Body of pancreas (tissue), 4 donors: ENCODE results near the gene ZNF500. TPM values are rescaled to one million over a fixed set of nuclear protein-coding genes. Genes with fewer than 3 reads are reported as not detected.

Experiments
- ATAC-seq: fragments of 150-250 bp; one replicate; pipeline ENCODE4 v1.9.1; 2016
- DNase-seq, 4 donors: peaks; one replicate each; pipeline ENCODE4 v3.0.0-alpha.2; 2019
- H3K27ac ChIP-seq, 4 donors: fragments of 200-600 bp; sonication (generic); 1 replicate in 3 of 4; 2 replicates in 1 of 4; pipeline versions ENCODE4 v1.5.1 to v1.6.1; 2016 to 2019; ENCODE audit warnings: mild to moderate bottlenecking in 1 of 4, mixed read lengths in 1 of 4, moderate library complexity in 1 of 4
- H3K27me3 ChIP-seq, 2 donors: fragments of 200-600 bp; sonication (generic); one replicate each; pipeline ENCODE4 v1.6.0; 2016; ENCODE audit warnings: mild to moderate bottlenecking in 1 of 2
- H3K36me3 ChIP-seq, 2 donors: fragments of 200-600 bp; sonication (generic); replicated peaks in 1 of 2; 2 replicates each; pipeline ENCODE4 v1.5.1; 2016; ENCODE audit warnings: low read depth in 2 of 2; ENCODE audit not compliant: insufficient read depth in 1 of 2
- H3K4me1 ChIP-seq: fragments of 200-600 bp; sonication (generic); one replicate; pipeline ENCODE4 v1.6.0; 2016
- H3K4me3 ChIP-seq, 2 donors: fragments of 200-600 bp; sonication (generic); 1 replicate in 1 of 2; 2 replicates in 1 of 2; pipeline ENCODE4 v1.5.1; 2016 to 2019
- H3K9me3 ChIP-seq, 3 donors: fragments of 200-600 bp; sonication (generic); 1 replicate in 2 of 3; 2 replicates in 1 of 3; pipeline ENCODE4 v1.5.1; 2016
- CTCF ChIP-seq, 7 experiments: fragments of 450-650 bp in 4 of 7; fragments of 200-600 bp in 3 of 7; sonication (generic) in 3 of 7; IDR thresholded peaks; one replicate each; pipeline ENCODE4 v1.5.1; 2016 to 2019; ENCODE audit warnings: antibody characterized with exemption in 7 of 7
- POLR2A ChIP-seq, 3 donors: fragments of 450-650 bp; IDR thresholded peaks; one replicate each; pipeline ENCODE4 v1.6.1; 2016; ENCODE audit warnings: antibody characterized with exemption in 3 of 3, mild to moderate bottlenecking in 2 of 3
- WGBS, 2 donors: methylation state at CpG; one replicate each; pipeline ENCODE4 v1.1.5; 2017; 5-methylcytosine and 5-hydroxymethylcytosine counted together
- intact Hi-C: fragments of 100-400 bp; cut with DNase I; formaldehyde crosslinking; loops from one replicate; pipeline ENCODE4 v1.15.1; 2023
- total RNA-seq, 2 donors: library from RNA; depleted of rRNA; stranded (reverse); fragments of >200 nt; gene quantifications; one replicate each; pipeline ENCODE4 v1.1.0, GENCODE V29; 2016

The ZNF500 gene
- total RNA-seq, 2 donors from 2014 or later = 7.5 to 13.8 TPM

DNA sequence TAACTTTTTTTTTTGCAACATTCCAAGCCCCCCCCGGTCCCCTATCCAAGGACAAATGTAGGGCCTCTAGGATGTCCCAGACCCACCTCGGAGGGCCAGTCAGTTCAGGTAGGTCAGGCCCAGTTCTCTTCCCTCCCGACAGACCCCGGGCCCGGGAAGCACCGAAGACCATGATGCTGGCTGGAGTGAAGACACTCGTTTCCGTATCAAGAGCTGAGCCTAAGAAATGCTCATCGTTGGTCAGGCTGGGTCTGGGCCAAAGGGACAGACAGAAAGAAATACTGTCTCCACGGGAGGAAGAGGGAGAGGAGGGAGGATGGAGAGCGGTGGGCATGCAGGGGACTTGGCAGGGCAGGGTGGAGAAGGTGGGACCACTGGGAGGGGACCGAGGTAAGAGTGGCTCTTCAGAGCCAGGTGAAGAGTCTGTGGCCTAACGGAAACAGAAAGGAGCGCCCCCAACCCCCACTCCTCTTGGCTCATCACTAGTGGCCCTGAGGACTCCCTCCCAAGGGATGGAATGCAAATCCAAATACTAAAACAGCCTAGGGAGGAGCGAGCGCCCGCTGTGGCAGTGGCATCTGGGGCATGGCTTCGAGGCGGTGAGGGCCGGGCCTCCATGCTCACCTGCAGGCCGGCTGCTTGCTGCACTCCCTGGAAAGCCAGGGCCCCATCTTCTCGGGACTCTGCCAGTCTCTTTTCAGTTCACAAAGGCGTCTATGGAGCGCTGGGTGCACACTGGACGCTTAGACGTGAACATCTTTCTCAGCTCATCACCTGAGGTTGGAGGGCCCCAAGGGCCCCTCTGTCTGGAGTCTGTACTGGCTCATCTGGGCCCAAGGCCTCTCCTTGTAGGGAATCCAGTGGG is 37.2 kb upstream of the ZNF500 start:
- Histone ChIP-seq H3K36me3 (peaks cover 0 to 2% of the 10 kb centered on the region in 2 donors), H3K27ac (no peak overlapping the region), H3K4me1 (peaks cover 32% of the 10 kb centered on the region), H3K27me3 (no peaks in the 10 kb centered on the region), H3K4me3 (no peak overlapping the region), H3K9me3 (no peaks in the 10 kb centered on the region)
- intact Hi-C loops = no loop called here
- DNase-seq (no peak), ATAC-seq (no peak)
- WGBS, 2 donors = 81 to 88% methylated on average over 22 to 26 of the region's 26 CpGs
- TF ChIP-seq CTCF (IDR thresholded peaks at IDR 0.05) = no peak
- TF ChIP-seq POLR2A (IDR thresholded peaks at IDR 0.05) = no peak

- no peak for ATAC-seq
- intact Hi-C loops = no loop called here
- no peak for DNase-seq
- Histone ChIP-seq H3K9me3 (no peaks in the 10 kb centered on the region), H3K4me3 (no peak overlapping the region), H3K36me3 (peaks cover 0 to 2% of the 10 kb centered on the region in 2 donors), H3K27ac (peak overlapping the region in 2 of 4 donors; percentile 87 to 91), H3K27me3 (no peaks in the 10 kb centered on the region), H3K4me1 (peaks cover 32% of the 10 kb centered on the region)
- no peak for TF ChIP-seq CTCF (IDR thresholded peaks at IDR 0.05)
- TF ChIP-seq POLR2A (IDR thresholded peaks at IDR 0.05) = no peak
- 43 to 51% methylated on average over 8 of the region's 8 CpGs for WGBS, 2 donors
Observed at GRCh38 chr16:4803401-4803844, 36.5 kb upstream of the ZNF500 start.

- TF ChIP-seq POLR2A (IDR thresholded peaks at IDR 0.05) (peak in 1 of 3 donors; percentile 17), CTCF (IDR thresholded peaks at IDR 0.05) (peak in 5 of 7 experiments; percentile 7 to 52 (median 27))
- intact Hi-C loops = no loop called here
- Histone ChIP-seq H3K9me3 (no peaks in the 10 kb centered on the region), H3K27ac (peak overlapping the region; percentile 80 to 91 (median 85)), H3K4me1 (peaks cover 32% of the 10 kb centered on the region), H3K36me3 (peaks cover 0 to 2% of the 10 kb centered on the region in 2 donors), H3K27me3 (no peaks in the 10 kb centered on the region), H3K4me3 (peak overlapping the region; percentile 57 to 97)
- peak; percentile 90 to 95 (median 93) for DNase-seq
- ATAC-seq = peak; percentile 89
- 0 to 1% methylated on average over 18 to 53 of the region's 59 CpGs for WGBS, 2 donors
Observed at GRCh38 chr16:4802659-4803287, 35.8 kb upstream of the ZNF500 start.

- Histone ChIP-seq H3K27ac (peak within 1 kb of the TSS; percentile 80 to 91 (median 85)), H3K4me1 (peaks cover 37% of the 10 kb centered on the region), H3K9me3 (no peaks in the 10 kb centered on the region), H3K27me3 (no peaks in the 10 kb centered on the region), H3K36me3 (peaks cover 0 to 2% of the 10 kb centered on the region in 2 donors), H3K4me3 (peak within 1 kb of the TSS; percentile 57 to 97)
- intact Hi-C loops = no loop called here
- 0 to 1% methylated on average over 3 to 70 of the region's 70 CpGs for WGBS, 2 donors
- peak; percentile 46 to 77 (median 74) for TF ChIP-seq POLR2A (IDR thresholded peaks at IDR 0.05)
- no peak for TF ChIP-seq CTCF (IDR thresholded peaks at IDR 0.05)
- ATAC-seq (peak; percentile 76), DNase-seq (peak; percentile 91 to 96 (median 94))
Observed at GRCh38 chr16:4801962-4802658, 35.1 kb upstream of the ZNF500 start, which contains the start of gene ROGDI. ROGDI (minus strand) TSS chr16:4802633; CDS start chr16:4802571, 62 bp downstream.
